AG04449 (cell line): ENCODE results near the gene MOXD1.

ENCODE experiments used
- CTCF ChIA-PET: fragments of 350-600 bp; formaldehyde crosslinking; extraction: SDS; loops from one replicate; lab custom pipeline; 2021; ENCODE audit warnings: antibody characterized with exemption; lab: Yijun Ruan, JAX
- POLR2A ChIA-PET: fragments of 400-600, 350-600 bp; formaldehyde crosslinking; extraction: SDS; loops from one replicate; lab custom pipeline; 2020; ENCODE audit warnings: antibody characterized with exemption, inconsistent platforms; lab: Yijun Ruan, JAX
- DNase-seq: peaks from one replicate; pipeline ENCODE4 v3.0.0-alpha.2; 2010; ENCODE audit warnings: low read depth, low spot score
- H3K4me3 ChIP-seq: 2 replicates; pipeline ENCODE4 v1.5.1; 2011; ENCODE audit warnings: low read depth, mild to moderate bottlenecking, control low read depth, low read length
- CTCF ChIP-seq: IDR thresholded peaks from one replicate; pipeline ENCODE4 v1.5.1; 2011; ENCODE audit warnings: mild to moderate bottlenecking, moderate library complexity, low read length, control low read depth, inconsistent platforms; ENCODE audit not compliant: insufficient read depth; ENCODE audit errors: missing control alignments

The MOXD1 gene

GRCh38 chr6:132430110-132430509 lies 28.8 kb upstream of the MOXD1 start:
- ChIA-PET CTCF (interaction anchor here (0.7 to 1.6 kb wide), 2 partner anchors 129 to 505 kb away, joined by 3 to 9 read pairs; no protein-coding TSS in a partner anchor), POLR2A (no interaction called here)
- no peak for TF ChIP-seq CTCF
- no peak overlapping the region for H3K4me3 ChIP-seq
- no peak for DNase-seq

- H3K4me3 ChIP-seq = no peak overlapping the region
- ChIA-PET POLR2A (no interaction called here), CTCF (interaction anchor here (1.2 to 2.6 kb wide), 2 partner anchors 11 to 127 kb away, joined by 3 to 5 read pairs; no protein-coding TSS in a partner anchor)
- TF ChIP-seq CTCF = no peak
- DNase-seq = no peak
Observed at GRCh38 chr6:132425176-132425575, 23.9 kb upstream of the MOXD1 start.

GRCh38 chr6:132423839-132424238 lies 22.6 kb upstream of the MOXD1 start:
- DNase-seq = no peak
- H3K4me3 ChIP-seq = no peak overlapping the region
- POLR2A ChIA-PET = no interaction called here
- no peak for TF ChIP-seq CTCF
- CTCF ChIA-PET = no interaction called here

- ChIA-PET POLR2A (no interaction called here), CTCF (no interaction called here)
- no peak overlapping the region for H3K4me3 ChIP-seq
- no peak for TF ChIP-seq CTCF
- DNase-seq = no peak
Observed at GRCh38 chr6:132418235-132418965, 17.1 kb upstream of the MOXD1 start.

- ChIA-PET POLR2A (no interaction called here), CTCF (interaction anchor here (1.7 kb wide), 1 partner anchor 10 kb away, joined by 3 read pairs; no protein-coding TSS in a partner anchor)
- TF ChIP-seq CTCF = no peak
- H3K4me3 ChIP-seq = no peak overlapping the region
- DNase-seq = no peak
Observed at GRCh38 chr6:132414761-132415160, 13.5 kb upstream of the MOXD1 start.

GRCh38 chr6:132414322-132414721 lies 13.0 kb upstream of the MOXD1 start:
- no peak for DNase-seq
- POLR2A ChIA-PET = no interaction called here
- no peak for TF ChIP-seq CTCF
- CTCF ChIA-PET = interaction anchor here (1.7 kb wide), 1 partner anchor 9 kb away, joined by 3 read pairs; no protein-coding TSS in a partner anchor
- H3K4me3 ChIP-seq = no peak overlapping the region
